Erythroblast (primary cell): Measurements from ENCODE around the gene EHMT1.
A peak's percentile ranks its signal among the peaks of the same experiment; 100 is the strongest.

Source experiments
- DNase-seq, 2 experiments: peaks; one replicate each; lab custom pipeline; 2025; lab: John Stamatoyannopoulos, UW
- GATA1 ChIP-seq: IDR thresholded peaks from 2 replicates; pipeline ENCODE4 v1.6.1; 2011; ENCODE audit warnings: low read depth, mild to moderate bottlenecking, control low read depth, low read length, moderate library complexity
- POLR2A ChIP-seq: IDR thresholded peaks from 2 replicates; pipeline ENCODE4 v1.6.1; 2011; ENCODE audit warnings: mild to moderate bottlenecking, low read length

EHMT1 gene

GRCh38 chr9:137657606-137658005 lies 38.8 kb downstream of the EHMT1 start:
- no peak for TF ChIP-seq POLR2A
- no peak for TF ChIP-seq GATA1
- DNase-seq: no peak

GRCh38 chr9:137658781-137659180 lies 40.0 kb downstream of the EHMT1 start:
- no peak for TF ChIP-seq POLR2A
- TF ChIP-seq GATA1: no peak
- DNase-seq: no peak

GRCh38 chr9:137660144-137660543 lies 41.3 kb downstream of the EHMT1 start:
- TF ChIP-seq GATA1: no peak
- no peak for TF ChIP-seq POLR2A

GRCh38 chr9:137663584-137663983 lies 44.8 kb downstream of the EHMT1 start:
- DNase-seq: no peak
- no peak for TF ChIP-seq POLR2A
- no peak for TF ChIP-seq GATA1

More at GRCh38 chr9:137660144-137660543, 41.3 kb downstream of the EHMT1 start:
- DNase-seq: no peak

GRCh38 chr9:137664676-137665075 lies 45.9 kb downstream of the EHMT1 start:
- TF ChIP-seq POLR2A (no peak), GATA1 (no peak)
- DNase-seq: no peak

- no peak for DNase-seq
- TF ChIP-seq GATA1: no peak
- no peak for TF ChIP-seq POLR2A
These were observed 46.4 kb downstream of the EHMT1 start for GRCh38 chr9:137665226-137665625.

GRCh38 chr9:137665697-137666512 lies 47.1 kb downstream of the EHMT1 start:
- TF ChIP-seq GATA1 (no peak), POLR2A (no peak)
- DNase-seq: no peak

- no peak for DNase-seq
- TF ChIP-seq GATA1 (no peak), POLR2A (no peak)
These were observed 47.7 kb downstream of the EHMT1 start for GRCh38 chr9:137666513-137666822.

GRCh38 chr9:137666955-137667670 lies 48.3 kb downstream of the EHMT1 start:
- no peak for TF ChIP-seq GATA1
- no peak for TF ChIP-seq POLR2A
- DNase-seq: no peak

GRCh38 chr9:137668203-137668602 lies 49.4 kb downstream of the EHMT1 start:
- no peak for TF ChIP-seq POLR2A
- no peak for TF ChIP-seq GATA1
- no peak for DNase-seq

- peak; percentile 49 to 71 for DNase-seq
- TF ChIP-seq POLR2A: no peak
- TF ChIP-seq GATA1: no peak
These were observed 50.5 kb downstream of the EHMT1 start for GRCh38 chr9:137669261-137669672.

- peak; percentile 18 to 46 for DNase-seq
- TF ChIP-seq POLR2A (no peak), GATA1 (no peak)
These were observed 51.8 kb downstream of the EHMT1 start for GRCh38 chr9:137670391-137671195.

GRCh38 chr9:137671196-137671538 lies 52.4 kb downstream of the EHMT1 start:
- no peak for DNase-seq
- no peak for TF ChIP-seq GATA1
- TF ChIP-seq POLR2A: no peak

- TF ChIP-seq GATA1 (no peak), POLR2A (no peak)
- no peak for DNase-seq
These were observed 52.9 kb downstream of the EHMT1 start for GRCh38 chr9:137671721-137672120.
